H1 (cell line): Measurements from ENCODE around the gene TCF4. TPM values are rescaled to one million over a fixed set of nuclear protein-coding genes. Genes with fewer than 3 reads are reported as not detected.

ENCODE experiments used
- BACH1 ChIP-seq: IDR thresholded peaks from 2 replicates; pipeline ENCODE4 v1.6.1; 2012; ENCODE audit warnings: low read length, improper control_type of control experiment
- CBX8 ChIP-seq: fragments of 300-800, 300-1000 bp; sonication (generic); IDR thresholded peaks from 2 replicates; pipeline ENCODE4 v1.7.1; 2016; ENCODE audit warnings: low read depth, low read length, borderline replicate concordance
- KDM5A ChIP-seq: fragments of 200-600 bp; IDR thresholded peaks from 2 replicates; pipeline ENCODE4 v1.7.1; 2012; ENCODE audit warnings: mild to moderate bottlenecking, low read length, inconsistent platforms, mixed read lengths
- MAFK ChIP-seq: IDR thresholded peaks from 2 replicates; pipeline ENCODE4 v1.6.1; 2012; ENCODE audit warnings: low read depth, mild to moderate bottlenecking, improper control_type of control experiment, low read length
- RNF2 ChIP-seq: fragments of 200-900, 300-1000 bp; sonication (generic); IDR thresholded peaks from 2 replicates; pipeline ENCODE4 v1.7.1; 2016; ENCODE audit warnings: borderline replicate concordance, low read depth, mild to moderate bottlenecking, antibody characterized with exemption, low read length; ENCODE audit not compliant: poor library complexity, severe bottlenecking; ENCODE audit errors: missing control alignments
- TCF12 ChIP-seq: IDR thresholded peaks from 2 replicates; pipeline ENCODE4 v1.6.1; 2011; ENCODE audit warnings: low read depth, mild to moderate bottlenecking, low read length
- YY1 ChIP-seq: IDR thresholded peaks from 2 replicates; pipeline ENCODE4 v1.6.1; 2011; ENCODE audit warnings: low read depth, mild to moderate bottlenecking, low read length
- polyA plus RNA-seq, 7 experiments: library from polyadenylated mRNA; depleted of rRNA in 3 of 7; stranded (reverse) in 5 of 7; unstranded in 2 of 7; fragments of >200 nt in 5 of 7; fragments of 200-250 nt in 2 of 7; gene quantifications; 1 replicate in 5 of 7; 2 replicates in 1 of 7; 4 replicates in 1 of 7; pipeline versions ENCODE4 v1.2.1 to v1.2.3, GENCODE V29; 2011 to 2013; ENCODE audit warnings: missing spikeins in 2 of 7, mixed read lengths in 2 of 7
- total RNA-seq: library from RNA; stranded (reverse); fragmentation: NEBNext Ultra II Directional; extraction: Animal tissue kit (Norgen Biotek cat#: 25700); gene quantifications from 2 replicates; pipeline ENCODE4 v1.2.1, GENCODE V29; 2021

TCF4 gene
- total and polyA plus RNA-seq, 2 of the 8 experiments (the other 6 are each of a cell fraction or from before 2014, with no cell fraction given) = 59.3 to 118 TPM

DNA sequence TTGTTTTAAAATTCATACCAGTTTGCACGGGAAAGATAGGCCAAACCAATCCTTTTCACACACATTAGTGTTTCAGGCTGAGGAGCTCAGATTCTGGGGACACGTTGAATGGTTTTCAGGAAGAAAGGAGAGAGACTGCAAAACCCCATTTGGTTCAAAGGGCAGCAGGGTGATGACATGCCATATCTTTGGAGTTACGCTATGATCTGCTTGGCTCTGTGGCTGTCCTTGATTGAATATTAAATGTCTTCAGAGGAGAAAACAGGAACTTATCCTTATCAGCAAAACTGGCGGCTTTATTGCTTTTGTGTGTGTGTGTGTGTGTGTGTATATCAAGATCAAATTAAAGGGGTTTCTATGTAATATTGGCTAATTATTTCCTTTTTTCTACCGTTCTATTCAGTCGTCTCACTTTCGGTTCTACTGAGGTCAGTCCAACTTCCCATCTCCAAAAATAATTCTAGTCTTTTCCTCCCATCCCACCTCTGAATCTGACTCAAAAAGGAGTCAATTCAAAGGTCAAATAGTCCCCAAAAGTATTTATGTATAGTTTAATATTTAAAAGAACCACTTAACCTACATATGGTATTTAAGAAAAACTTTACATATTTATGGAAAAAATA lies 335.8 kb downstream of the TCF4 start (continued):
- TF ChIP-seq MAFK (no peak), TCF12 (no peak), YY1 (no peak), RNF2 (no peak), KDM5A (no peak), CBX8 (no peak), BACH1 (no peak)
